Activated T-helper 1 cell treated with anti-CD3 and anti-CD28 coated beads, Interleukin-12 subunit alpha, Interleukin-12 subunit beta, Interleukin-2, Interleukin-4 antibody, amounts not matched to agents 30 ng/mL and 10 ng/mL and 1 ng/mL, durations not matched to agents 14 hours and 24 hours and 36 hours (primary cell): ENCODE results near the gene MBP. TPM values are rescaled to one million over a fixed set of nuclear protein-coding genes. Genes with fewer than 3 reads are reported as not detected.

Experiments used
- DNase-seq: peaks from one replicate; pipeline ENCODE4 v3.0.0; 2021; ENCODE audit warnings: low spot score
- H3K27ac Mint-ChIP-seq: one replicate; pipeline ENCODE4 v1.8.0; 2021; ENCODE audit warnings: mild to moderate bottlenecking, mixed read lengths
- H3K27me3 Mint-ChIP-seq: one replicate; pipeline ENCODE4 v1.8.0; 2022; ENCODE audit warnings: mild to moderate bottlenecking, moderate library complexity, mixed read lengths; ENCODE audit not compliant: insufficient read depth
- H3K36me3 Mint-ChIP-seq: one replicate; pipeline ENCODE4 v1.8.0; 2021; ENCODE audit warnings: low read depth, mixed read lengths
- H3K4me1 Mint-ChIP-seq: one replicate; pipeline ENCODE4 v1.8.0; 2021; ENCODE audit warnings: low read depth, mixed read lengths
- H3K4me3 Mint-ChIP-seq: one replicate; pipeline ENCODE4 v1.8.0; 2021; ENCODE audit warnings: mild to moderate bottlenecking, moderate library complexity, mixed read lengths
- H3K9me3 Mint-ChIP-seq: one replicate; pipeline ENCODE4 v1.8.0; 2021; ENCODE audit warnings: mixed read lengths
- intact Hi-C: fragments of 100-400 bp; cut with micrococcal nuclease; formaldehyde crosslinking; loops from one replicate; pipeline ENCODE4 v1.15.1; 2024
- total RNA-seq: library from RNA; stranded (reverse); gene quantifications from 2 replicates; pipeline ENCODE4 v1.2.3, GENCODE V29; 2022

MBP gene
- total RNA-seq, 1 donor from 2014 or later: 63.6 TPM

GRCh38 chr18:77096936-77097886 lies 35.4 kb downstream of the MBP start:
- no peak for DNase-seq
- H3K9me3 Mint-ChIP-seq: no peaks in the 10 kb centered on the region
- intact Hi-C loops: no loop called here
- H3K4me1 Mint-ChIP-seq: peaks cover 80% of the 10 kb centered on the region
- H3K4me3 Mint-ChIP-seq: no peak overlapping the region
- peaks cover 43% of the 10 kb centered on the region for H3K36me3 Mint-ChIP-seq
- H3K27me3 Mint-ChIP-seq: no peaks in the 10 kb centered on the region
- H3K27ac Mint-ChIP-seq: peak overlapping the region; percentile 66

DNA sequence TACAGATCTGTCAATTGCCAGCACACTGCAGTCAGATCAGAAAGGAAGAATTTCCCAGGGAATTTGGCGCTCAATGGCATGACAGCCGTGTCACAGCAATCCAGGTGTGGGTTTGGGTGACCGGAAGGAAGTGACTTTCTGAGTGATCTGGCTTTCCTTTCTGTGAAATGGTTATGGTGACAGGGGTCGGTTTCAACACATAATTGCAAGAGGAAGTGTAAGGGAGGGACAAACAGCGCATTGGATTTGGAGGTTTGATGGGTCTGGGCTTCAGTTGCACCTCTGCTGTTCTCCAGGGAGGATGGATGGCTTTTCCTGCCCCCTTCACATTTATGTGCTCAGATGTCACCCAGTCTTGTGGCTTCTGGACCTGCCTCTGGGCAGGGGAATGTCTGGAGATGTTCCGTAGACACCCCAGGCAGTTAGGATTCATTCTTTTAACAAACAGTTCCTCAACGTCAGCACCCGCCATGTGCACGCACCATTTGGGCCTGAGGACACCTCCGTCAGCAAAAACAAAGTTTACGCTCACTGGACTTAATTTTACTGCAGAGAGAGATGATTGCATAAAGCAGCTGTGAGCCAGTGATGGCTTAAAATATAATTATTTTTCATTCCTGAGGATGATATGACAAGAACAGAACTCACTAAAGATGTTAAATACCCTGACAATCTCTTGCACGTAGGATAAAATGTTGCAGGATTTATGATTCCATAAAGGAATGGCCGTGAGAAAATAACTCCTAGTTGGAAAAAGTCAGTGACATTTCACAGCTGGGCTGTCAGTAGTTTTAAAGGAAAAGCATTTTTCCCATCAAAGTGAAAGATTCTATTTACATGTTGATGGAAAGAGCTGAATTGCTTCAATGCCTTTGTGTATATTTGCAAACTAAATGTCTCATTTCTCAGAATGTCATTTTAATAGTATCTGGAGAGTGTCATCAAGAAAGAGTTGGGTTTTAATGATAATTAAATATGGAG lies 36.9 kb downstream of the MBP start:
- intact Hi-C loops: no loop called here
- no peak for DNase-seq
- Mint-ChIP-seq H3K27ac (peak overlapping the region; percentile 35), H3K4me3 (peak overlapping the region; percentile 59), H3K4me1 (peaks cover 72% of the 10 kb centered on the region), H3K36me3 (peaks cover 47% of the 10 kb centered on the region), H3K27me3 (no peaks in the 10 kb centered on the region), H3K9me3 (no peaks in the 10 kb centered on the region)

DNA sequence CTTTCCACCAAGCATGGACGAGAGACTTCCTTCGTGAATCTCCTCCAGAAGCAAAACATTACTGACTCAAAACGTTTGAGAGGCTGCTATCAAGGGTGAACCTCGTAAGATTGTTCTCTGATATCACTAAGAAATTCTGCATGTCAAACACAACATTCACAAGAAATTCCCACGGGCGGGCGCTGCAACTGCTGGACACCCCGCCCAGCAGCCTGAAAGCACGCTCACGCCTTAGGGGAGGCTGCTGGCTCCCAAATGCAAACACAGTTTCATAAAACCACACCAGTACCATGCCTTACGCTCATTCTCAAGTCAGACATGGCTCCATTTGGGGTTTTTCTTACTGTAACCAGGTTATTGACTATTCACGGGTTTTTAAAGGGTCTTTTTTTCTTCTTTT lies 39.0 kb downstream of the MBP start:
- H3K9me3 Mint-ChIP-seq: no peaks in the 10 kb centered on the region
- no peak overlapping the region for H3K27ac Mint-ChIP-seq
- DNase-seq: no peak
- peaks cover 68% of the 10 kb centered on the region for H3K4me1 Mint-ChIP-seq
- H3K27me3 Mint-ChIP-seq: no peaks in the 10 kb centered on the region
- no peak overlapping the region for H3K4me3 Mint-ChIP-seq
- intact Hi-C loops: no loop called here
- H3K36me3 Mint-ChIP-seq: peaks cover 40% of the 10 kb centered on the region

- intact Hi-C loops: no loop called here
- H3K27me3 Mint-ChIP-seq: no peaks in the 10 kb centered on the region
Measured at GRCh38 chr18:77093067-77093430, 39.5 kb downstream of the MBP start.

DNA sequence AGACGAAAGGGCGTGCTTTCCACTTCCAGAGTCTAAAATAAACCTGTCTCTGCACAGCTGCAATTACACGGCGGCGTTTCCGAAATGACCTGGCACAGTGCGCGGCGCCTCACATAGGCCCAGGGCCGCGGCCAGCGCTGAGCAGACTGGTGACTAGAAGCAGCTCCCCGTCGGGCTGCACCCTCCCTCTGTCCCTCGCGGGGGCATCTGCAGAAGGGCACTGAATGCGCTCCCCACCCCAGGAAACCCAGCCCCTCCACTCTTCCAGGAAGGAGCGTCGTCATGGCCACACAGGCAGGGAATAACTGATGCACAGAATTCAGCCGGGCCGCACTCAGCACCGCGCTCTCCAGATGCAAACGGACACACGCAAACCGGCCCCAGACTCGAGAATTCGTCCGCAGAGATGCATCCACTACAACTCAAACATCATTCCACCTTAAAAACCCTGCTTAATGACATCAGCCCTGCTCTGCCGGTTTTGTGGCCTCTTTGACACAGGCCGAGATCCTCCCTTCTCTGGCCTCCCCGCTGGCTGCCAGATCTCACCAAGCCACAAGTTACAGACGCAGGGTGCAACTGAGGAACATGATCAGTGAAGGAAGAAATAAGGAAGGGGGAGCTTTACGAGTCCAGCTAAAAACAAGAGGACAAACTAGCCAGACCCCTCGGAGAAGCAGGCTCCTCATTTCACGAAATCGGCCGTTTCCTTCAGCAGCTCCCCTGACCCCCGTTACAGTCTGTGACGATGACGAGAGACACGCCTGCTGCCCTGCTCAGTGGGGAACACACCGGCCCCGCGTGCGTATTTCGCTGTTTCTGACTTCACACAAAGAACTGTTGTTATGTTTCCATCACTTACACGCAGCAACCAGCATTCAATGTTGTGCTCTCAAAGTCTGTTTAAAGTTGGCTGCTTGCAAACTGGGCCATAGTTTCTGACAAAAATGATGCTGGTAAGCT lies 40.2 kb downstream of the MBP start:
- Mint-ChIP-seq H3K4me1 (peaks cover 57% of the 10 kb centered on the region), H3K36me3 (peaks cover 37% of the 10 kb centered on the region), H3K27ac (peak overlapping the region; percentile 24), H3K27me3 (no peaks in the 10 kb centered on the region), H3K4me3 (no peak overlapping the region), H3K9me3 (no peaks in the 10 kb centered on the region)
- intact Hi-C loops: no loop called here
- DNase-seq: no peak

More at GRCh38 chr18:77093067-77093430, 39.5 kb downstream of the MBP start:
- Mint-ChIP-seq H3K4me3 (no peak overlapping the region), H3K4me1 (peaks cover 64% of the 10 kb centered on the region), H3K36me3 (peaks cover 40% of the 10 kb centered on the region), H3K9me3 (no peaks in the 10 kb centered on the region), H3K27ac (no peak overlapping the region)
- no peak for DNase-seq

GRCh38 chr18:77091366-77091765 lies 41.2 kb downstream of the MBP start:
- Mint-ChIP-seq H3K36me3 (peaks cover 37% of the 10 kb centered on the region), H3K4me1 (peaks cover 50% of the 10 kb centered on the region), H3K27me3 (no peaks in the 10 kb centered on the region), H3K9me3 (no peaks in the 10 kb centered on the region), H3K27ac (peak overlapping the region; percentile 23), H3K4me3 (no peak overlapping the region)
- intact Hi-C loops: no loop called here
- DNase-seq: no peak

DNA sequence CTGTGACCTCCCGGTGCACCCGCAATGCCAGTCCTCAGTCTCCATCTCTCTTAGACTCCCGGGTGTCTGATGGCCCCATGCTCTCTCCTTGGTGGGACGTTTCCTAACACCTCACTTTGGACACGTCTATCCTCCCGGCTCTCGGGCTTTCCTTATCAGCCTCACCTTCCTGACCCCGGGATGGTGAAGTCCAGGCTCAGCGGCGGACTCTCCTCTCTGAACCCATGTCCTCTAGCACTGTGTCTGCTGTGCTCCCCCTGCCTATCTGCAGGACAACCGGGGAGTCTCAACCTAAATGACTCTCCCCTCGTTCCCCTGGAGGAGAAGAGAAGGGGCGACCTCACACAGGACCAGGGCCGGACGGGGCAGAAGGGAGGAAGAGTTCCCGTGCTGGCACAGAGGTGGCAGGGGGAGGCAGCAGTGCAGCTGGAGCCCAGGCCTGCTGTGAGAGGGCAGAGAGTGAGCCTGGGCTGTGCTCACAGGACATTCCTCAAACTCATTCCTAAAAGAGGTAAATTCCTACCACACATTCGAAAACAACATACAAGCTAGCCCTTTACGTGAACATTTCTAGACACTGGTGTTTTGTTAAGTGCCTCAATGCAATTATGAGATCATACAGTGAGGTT lies 41.9 kb downstream of the MBP start:
- intact Hi-C loops: no loop called here
- H3K9me3 Mint-ChIP-seq: no peaks in the 10 kb centered on the region
- no peaks in the 10 kb centered on the region for H3K27me3 Mint-ChIP-seq
- no peak overlapping the region for H3K4me3 Mint-ChIP-seq
- H3K4me1 Mint-ChIP-seq: peaks cover 50% of the 10 kb centered on the region
- no peak for DNase-seq
- peak overlapping the region; percentile 56 for H3K27ac Mint-ChIP-seq
- H3K36me3 Mint-ChIP-seq: peaks cover 41% of the 10 kb centered on the region

- H3K4me3 Mint-ChIP-seq: no peak overlapping the region
- DNase-seq: no peak
- intact Hi-C loops: no loop called here
- H3K27ac Mint-ChIP-seq: no peak overlapping the region
- H3K4me1 Mint-ChIP-seq: peaks cover 49% of the 10 kb centered on the region
- peaks cover 34% of the 10 kb centered on the region for H3K36me3 Mint-ChIP-seq
- no peaks in the 10 kb centered on the region for H3K9me3 Mint-ChIP-seq
- H3K27me3 Mint-ChIP-seq: no peaks in the 10 kb centered on the region
Measured at GRCh38 chr18:77089723-77090285, 42.8 kb downstream of the MBP start.

- no peaks in the 10 kb centered on the region for H3K27me3 Mint-ChIP-seq
- H3K9me3 Mint-ChIP-seq: no peaks in the 10 kb centered on the region
- H3K4me1 Mint-ChIP-seq: peaks cover 49% of the 10 kb centered on the region
- peak overlapping the region; percentile 52 for H3K27ac Mint-ChIP-seq
- intact Hi-C loops: no loop called here
- no peak for DNase-seq
- no peak overlapping the region for H3K4me3 Mint-ChIP-seq
- peaks cover 32% of the 10 kb centered on the region for H3K36me3 Mint-ChIP-seq
Measured at GRCh38 chr18:77088963-77089722, 43.4 kb downstream of the MBP start.

DNA sequence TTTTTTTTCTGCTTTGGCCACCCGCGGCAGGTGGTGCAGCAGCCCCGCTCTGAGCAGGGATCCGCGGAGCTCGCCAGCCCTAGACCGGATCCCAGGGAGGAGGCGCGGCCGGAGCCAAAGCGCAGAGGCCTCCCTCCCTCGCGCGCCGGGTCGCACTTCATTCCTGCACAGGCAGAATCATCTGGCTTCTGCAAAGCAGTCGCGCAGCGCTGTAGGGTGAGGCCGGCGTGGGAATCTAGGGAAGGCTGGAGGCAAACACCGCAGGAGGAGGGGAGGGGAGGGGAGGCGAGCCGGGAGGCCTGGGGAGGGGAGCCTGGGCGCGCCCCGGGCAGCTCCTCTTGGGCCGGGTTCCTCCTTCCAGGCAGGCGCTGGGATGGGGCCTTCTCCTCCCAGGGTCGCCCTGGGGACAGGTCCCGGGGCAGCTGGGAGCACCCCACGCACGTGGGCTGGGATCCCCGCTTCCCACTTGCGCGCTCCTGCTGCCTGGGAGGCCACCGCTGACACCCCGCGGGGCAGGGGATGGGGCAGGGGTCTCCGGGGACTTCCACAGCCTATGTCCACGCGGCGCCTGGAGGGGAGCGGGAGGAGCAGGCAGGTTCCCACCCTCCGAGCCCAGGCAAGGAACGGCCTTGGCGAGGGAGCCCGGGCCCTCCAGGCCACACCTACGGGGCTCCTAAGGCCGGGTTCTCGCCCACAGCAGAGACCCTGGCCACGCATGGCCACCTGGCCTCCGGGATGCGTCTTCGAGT lies 45.0 kb downstream of the MBP start:
- no peak for DNase-seq
- no peaks in the 10 kb centered on the region for H3K9me3 Mint-ChIP-seq
- no peak overlapping the region for H3K4me3 Mint-ChIP-seq
- H3K27me3 Mint-ChIP-seq: no peaks in the 10 kb centered on the region
- H3K36me3 Mint-ChIP-seq: peaks cover 40% of the 10 kb centered on the region
- no peak overlapping the region for H3K27ac Mint-ChIP-seq
- H3K4me1 Mint-ChIP-seq: peaks cover 64% of the 10 kb centered on the region
- intact Hi-C loops: no loop called here
